Ishikawa (cell line): ENCODE measurements around the gene TNKS1BP1.

Source experiments
- CREB1 ChIP-seq: IDR thresholded peaks from 2 replicates; pipeline ENCODE4 v1.6.1; 2012; ENCODE audit warnings: low read depth
- TF ChIP-seq, protein P1 (sequence below): IDR thresholded peaks from 2 replicates; pipeline ENCODE4 v1.6.1; 2012; ENCODE audit warnings: low read depth, mild to moderate bottlenecking

DNA sequence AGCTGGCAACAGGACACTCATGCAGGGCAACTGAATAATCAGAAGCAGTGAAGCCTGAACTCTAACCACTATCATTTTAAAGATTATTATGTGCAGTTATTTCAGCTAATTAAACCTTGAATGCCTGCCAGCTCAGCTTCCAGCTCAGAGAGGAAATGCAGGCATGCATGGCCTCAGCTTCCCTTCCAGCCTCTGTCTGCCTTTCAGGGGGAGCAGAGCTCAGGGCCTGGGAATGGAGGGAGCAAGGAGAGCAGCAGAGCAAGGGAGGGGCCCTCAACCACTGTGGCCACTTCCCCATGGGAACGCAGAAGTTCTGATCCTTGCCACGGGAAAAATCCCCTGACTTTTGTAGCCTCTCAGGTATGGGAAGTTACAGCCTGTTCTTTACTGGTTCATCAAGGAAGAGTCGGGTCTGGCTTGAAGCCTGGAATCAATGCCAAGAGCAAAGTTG, 55.2 kb downstream of the TNKS1BP1 start:
- TF ChIP-seq, protein P1, sequence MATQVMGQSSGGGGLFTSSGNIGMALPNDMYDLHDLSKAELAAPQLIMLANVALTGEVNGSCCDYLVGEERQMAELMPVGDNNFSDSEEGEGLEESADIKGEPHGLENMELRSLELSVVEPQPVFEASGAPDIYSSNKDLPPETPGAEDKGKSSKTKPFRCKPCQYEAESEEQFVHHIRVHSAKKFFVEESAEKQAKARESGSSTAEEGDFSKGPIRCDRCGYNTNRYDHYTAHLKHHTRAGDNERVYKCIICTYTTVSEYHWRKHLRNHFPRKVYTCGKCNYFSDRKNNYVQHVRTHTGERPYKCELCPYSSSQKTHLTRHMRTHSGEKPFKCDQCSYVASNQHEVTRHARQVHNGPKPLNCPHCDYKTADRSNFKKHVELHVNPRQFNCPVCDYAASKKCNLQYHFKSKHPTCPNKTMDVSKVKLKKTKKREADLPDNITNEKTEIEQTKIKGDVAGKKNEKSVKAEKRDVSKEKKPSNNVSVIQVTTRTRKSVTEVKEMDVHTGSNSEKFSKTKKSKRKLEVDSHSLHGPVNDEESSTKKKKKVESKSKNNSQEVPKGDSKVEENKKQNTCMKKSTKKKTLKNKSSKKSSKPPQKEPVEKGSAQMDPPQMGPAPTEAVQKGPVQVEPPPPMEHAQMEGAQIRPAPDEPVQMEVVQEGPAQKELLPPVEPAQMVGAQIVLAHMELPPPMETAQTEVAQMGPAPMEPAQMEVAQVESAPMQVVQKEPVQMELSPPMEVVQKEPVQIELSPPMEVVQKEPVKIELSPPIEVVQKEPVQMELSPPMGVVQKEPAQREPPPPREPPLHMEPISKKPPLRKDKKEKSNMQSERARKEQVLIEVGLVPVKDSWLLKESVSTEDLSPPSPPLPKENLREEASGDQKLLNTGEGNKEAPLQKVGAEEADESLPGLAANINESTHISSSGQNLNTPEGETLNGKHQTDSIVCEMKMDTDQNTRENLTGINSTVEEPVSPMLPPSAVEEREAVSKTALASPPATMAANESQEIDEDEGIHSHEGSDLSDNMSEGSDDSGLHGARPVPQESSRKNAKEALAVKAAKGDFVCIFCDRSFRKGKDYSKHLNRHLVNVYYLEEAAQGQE: no peak
- TF ChIP-seq CREB1: no peak
